Liver (tissue), 9 donors: ENCODE measurements around the gene LCT. TPM values are rescaled to one million over a fixed set of nuclear protein-coding genes. Genes with fewer than 3 reads are reported as not detected.

Experiments used
- DNase-seq: peaks from one replicate; pipeline ENCODE4 v3.0.0-alpha.2; 2017; ENCODE audit warnings: low spot score
- H3K27ac ChIP-seq, 2 donors: one replicate each; pipeline ENCODE4 v1.7.0; 2013; ENCODE audit warnings: inconsistent platforms in 2 of 2, low read length in 2 of 2, control low read depth in 1 of 2, low read depth in 1 of 2, mild to moderate bottlenecking in 1 of 2
- H3K27me3 ChIP-seq, 4 donors: one replicate each; pipeline versions ENCODE4 v1.6.1 to v1.7.0; 2013; ENCODE audit warnings: low read length in 3 of 4, inconsistent platforms in 1 of 4, mild to moderate bottlenecking in 1 of 4, moderate library complexity in 1 of 4; ENCODE audit not compliant: control insufficient read depth in 4 of 4, insufficient read depth in 4 of 4
- H3K36me3 ChIP-seq, 4 donors: one replicate each; pipeline versions ENCODE4 v1.6.1 to v1.7.0; 2013; ENCODE audit warnings: low read length in 3 of 4, mild to moderate bottlenecking in 3 of 4, low read depth in 1 of 4, moderate library complexity in 1 of 4; ENCODE audit not compliant: control insufficient read depth in 4 of 4, insufficient read depth in 3 of 4
- H3K4me1 ChIP-seq, 4 donors: one replicate each; pipeline versions ENCODE4 v1.6.1 to v1.7.0; 2013; ENCODE audit warnings: low read length in 3 of 4, mild to moderate bottlenecking in 3 of 4, moderate library complexity in 1 of 4; ENCODE audit not compliant: control insufficient read depth in 4 of 4, insufficient read depth in 4 of 4
- H3K4me3 ChIP-seq, 3 donors: one replicate each; pipeline versions ENCODE4 v1.6.1 to v1.7.0; 2013; ENCODE audit warnings: low read length in 3 of 3, control low read depth in 1 of 3, low read depth in 1 of 3, mild to moderate bottlenecking in 1 of 3
- H3K9ac ChIP-seq, 2 donors: one replicate each; pipeline ENCODE4 v1.7.0; 2013; ENCODE audit warnings: low read length in 2 of 2, mild to moderate bottlenecking in 2 of 2, moderate library complexity in 2 of 2, control low read depth in 1 of 2, low read depth in 1 of 2
- H3K9me3 ChIP-seq, 4 donors: one replicate each; pipeline versions ENCODE4 v1.6.1 to v1.7.0; 2013; ENCODE audit warnings: low read length in 3 of 4; ENCODE audit not compliant: control insufficient read depth in 4 of 4
- ATF3 ChIP-seq: IDR thresholded peaks from 2 replicates; pipeline ENCODE4 v1.6.1; 2016; ENCODE audit warnings: antibody characterized with exemption
- EGR1 ChIP-seq, 2 donors: IDR thresholded peaks; 2 replicates each; pipeline ENCODE4 v1.6.1; 2016 to 2018; ENCODE audit warnings: antibody characterized with exemption in 2 of 2, low read depth in 2 of 2
- FOXA1 ChIP-seq: IDR thresholded peaks from 2 replicates; pipeline ENCODE4 v1.6.1; 2016; ENCODE audit warnings: antibody characterized with exemption
- FOXA2 ChIP-seq: IDR thresholded peaks from 2 replicates; pipeline ENCODE4 v1.6.1; 2016; ENCODE audit warnings: antibody characterized with exemption
- GABPA ChIP-seq, 2 donors: IDR thresholded peaks in 1 of 2; conservative IDR thresholded peaks in 1 of 2; 2 replicates each; pipeline ENCODE4 v1.6.1; 2016; ENCODE audit warnings: antibody characterized with exemption in 2 of 2, mild to moderate bottlenecking in 1 of 2, moderate library complexity in 1 of 2
- HNF4G ChIP-seq: IDR thresholded peaks from 2 replicates; pipeline ENCODE4 v1.6.1; 2016; ENCODE audit warnings: antibody characterized with exemption
- JUND ChIP-seq, 2 donors: IDR thresholded peaks; 2 replicates each; pipeline ENCODE4 v1.6.1; 2016; ENCODE audit warnings: antibody characterized with exemption in 2 of 2
- NR2F2 ChIP-seq: IDR thresholded peaks from 2 replicates; pipeline ENCODE4 v1.6.1; 2016; ENCODE audit warnings: antibody characterized with exemption
- SP1 ChIP-seq: IDR thresholded peaks from 2 replicates; pipeline ENCODE4 v1.6.1; 2018; ENCODE audit warnings: antibody characterized with exemption, mild to moderate bottlenecking
- TAF1 ChIP-seq: conservative IDR thresholded peaks from 2 replicates; pipeline ENCODE4 v1.6.1; 2016; ENCODE audit warnings: antibody characterized with exemption, mild to moderate bottlenecking
- ZBTB33 ChIP-seq: IDR thresholded peaks from 2 replicates; pipeline ENCODE4 v1.6.1; 2016; ENCODE audit warnings: antibody characterized with exemption
- WGBS: extraction: QIAGEN DNeasy Blood & Tissue Kit; methylation state at CpG from one replicate; pipeline ENCODE4 v1.1.7; 2013; 5-methylcytosine and 5-hydroxymethylcytosine counted together
- polyA plus RNA-seq, 2 donors: library from polyadenylated mRNA; stranded (reverse) in 1 of 2; unstranded in 1 of 2; fragments of 200-250 nt in 1 of 2; fragments of >200 nt in 1 of 2; fragmentation: Nextera tagmentation in 1 of 2; extraction: Ambion mirVana in 1 of 2; gene quantifications; one replicate each; pipeline versions ENCODE4 v1.2.1 to v1.2.3, GENCODE V29; 2013 to 2015
- total RNA-seq, 2 donors: library from RNA; depleted of rRNA; stranded (reverse); fragments of >200 nt; gene quantifications; one replicate each; pipeline ENCODE4 v1.2.3, GENCODE V29; 2014
- TF ChIP-seq, protein P1 (sequence below): fragments of 150-350 bp; IDR thresholded peaks from 2 replicates; pipeline ENCODE4 v1.5.1; 2017; ENCODE audit warnings: improper control_type of control experiment, low read depth, low read length; ENCODE audit not compliant: missing input control
- donor health status: healthy.
- donor health status: healthy.
- donor health status: healthy.
- donor health status: healthy.
- donor health status: healthy.

LCT gene
- total and polyA plus RNA-seq, 4 donors: not detected

DNA sequence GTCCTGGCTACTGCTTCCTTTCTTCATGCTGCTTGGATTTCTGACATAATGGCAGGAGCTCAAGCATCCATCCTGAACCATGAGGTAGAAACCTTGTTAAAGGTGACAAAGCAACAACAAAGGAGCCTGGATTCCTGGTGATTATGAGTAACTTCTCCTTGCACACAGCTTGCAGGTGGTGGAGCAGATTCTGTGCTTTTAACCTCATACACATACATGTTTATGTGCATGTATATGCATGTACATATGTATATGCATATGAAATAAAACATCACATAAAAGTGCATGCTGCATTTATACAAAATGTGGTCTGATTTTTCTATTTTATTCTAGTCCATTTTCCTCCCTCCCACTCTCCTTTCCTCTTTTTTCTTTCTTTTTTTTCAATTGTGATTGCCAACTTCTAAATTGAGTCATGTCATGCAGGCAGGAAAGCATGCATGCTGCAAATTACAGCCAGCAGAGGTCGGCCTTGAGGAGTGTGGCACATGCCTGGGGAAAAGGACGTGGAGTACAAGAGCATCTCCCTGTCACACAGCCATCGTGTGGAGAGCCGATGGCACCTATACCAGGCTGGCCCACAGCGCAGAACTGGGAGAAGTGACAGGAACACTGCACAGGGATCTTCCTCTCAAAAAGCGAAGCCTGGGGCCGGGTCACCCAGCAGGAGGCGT lies 17.9 kb downstream of the LCT start:
- H3K9me3 ChIP-seq: peaks cover 0 to 14% (median 2%) of the 10 kb centered on the region in 4 donors
- no peaks in the 10 kb centered on the region for H3K36me3 ChIP-seq
- H3K27me3 ChIP-seq: no peaks in the 10 kb centered on the region
- DNase-seq: no peak
- TF ChIP-seq SP1 (no peak), FOXA2 (no peak), HNF4G (no peak), NR2F2 (no peak), FOXA1 (no peak), ATF3 (no peak), EGR1 (IDR thresholded peaks at IDR 0.05; ENCODE audit: low read depth in 2 of 2) (no peak)
- TF ChIP-seq, protein P1, sequence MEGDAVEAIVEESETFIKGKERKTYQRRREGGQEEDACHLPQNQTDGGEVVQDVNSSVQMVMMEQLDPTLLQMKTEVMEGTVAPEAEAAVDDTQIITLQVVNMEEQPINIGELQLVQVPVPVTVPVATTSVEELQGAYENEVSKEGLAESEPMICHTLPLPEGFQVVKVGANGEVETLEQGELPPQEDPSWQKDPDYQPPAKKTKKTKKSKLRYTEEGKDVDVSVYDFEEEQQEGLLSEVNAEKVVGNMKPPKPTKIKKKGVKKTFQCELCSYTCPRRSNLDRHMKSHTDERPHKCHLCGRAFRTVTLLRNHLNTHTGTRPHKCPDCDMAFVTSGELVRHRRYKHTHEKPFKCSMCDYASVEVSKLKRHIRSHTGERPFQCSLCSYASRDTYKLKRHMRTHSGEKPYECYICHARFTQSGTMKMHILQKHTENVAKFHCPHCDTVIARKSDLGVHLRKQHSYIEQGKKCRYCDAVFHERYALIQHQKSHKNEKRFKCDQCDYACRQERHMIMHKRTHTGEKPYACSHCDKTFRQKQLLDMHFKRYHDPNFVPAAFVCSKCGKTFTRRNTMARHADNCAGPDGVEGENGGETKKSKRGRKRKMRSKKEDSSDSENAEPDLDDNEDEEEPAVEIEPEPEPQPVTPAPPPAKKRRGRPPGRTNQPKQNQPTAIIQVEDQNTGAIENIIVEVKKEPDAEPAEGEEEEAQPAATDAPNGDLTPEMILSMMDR: no peak
- no peaks in the 10 kb centered on the region for H3K4me1 ChIP-seq
- WGBS: 81% methylated on average over 8 of the region's 8 CpGs
- no peak overlapping the region for H3K9ac ChIP-seq
- no peak overlapping the region for H3K4me3 ChIP-seq
- no peak overlapping the region for H3K27ac ChIP-seq

DNA sequence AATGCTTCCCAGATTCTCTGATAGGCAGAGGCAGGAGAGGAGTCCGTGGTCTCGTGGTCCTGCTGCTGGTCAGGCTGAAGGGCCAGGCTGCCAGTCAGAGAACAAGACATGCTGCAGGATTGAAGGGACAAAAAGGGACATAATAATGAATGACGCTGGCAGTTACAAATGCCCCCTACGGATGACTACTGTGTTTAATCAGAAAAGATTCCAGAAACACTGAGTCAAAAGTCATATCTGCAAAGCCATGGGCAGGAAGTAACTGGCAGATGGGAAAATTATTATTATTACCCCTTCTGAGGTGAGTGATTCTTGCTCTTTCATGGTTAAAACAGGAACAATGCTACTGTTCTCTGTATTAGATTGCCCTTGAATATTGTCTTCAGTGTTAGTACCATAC lies 19.0 kb downstream of the LCT start:
- H3K27me3 ChIP-seq: no peaks in the 10 kb centered on the region
- no peak overlapping the region for H3K4me3 ChIP-seq
- no peak overlapping the region for H3K9ac ChIP-seq
- DNase-seq: no peak
- TF ChIP-seq GABPA (IDR thresholded peaks at IDR 0.05 in 1 of 2, conservative IDR thresholded peaks at IDR 0.05 in 1 of 2) (no peak), FOXA2 (no peak)
- peaks cover 0 to 8% (median under 1%) of the 10 kb centered on the region in 4 donors for H3K9me3 ChIP-seq
- H3K4me1 ChIP-seq: no peaks in the 10 kb centered on the region
- H3K27ac ChIP-seq: no peak overlapping the region
- H3K36me3 ChIP-seq: no peaks in the 10 kb centered on the region
- WGBS: 87% methylated on average over 4 of the region's 4 CpGs

- Histone ChIP-seq H3K36me3 (no peaks in the 10 kb centered on the region), H3K4me3 (no peak overlapping the region), H3K9me3 (peaks cover 0 to 4% (median 0%) of the 10 kb centered on the region in 4 donors), H3K27me3 (no peaks in the 10 kb centered on the region), H3K9ac (no peak overlapping the region), H3K27ac (no peak overlapping the region), H3K4me1 (no peaks in the 10 kb centered on the region)
- WGBS: 89% methylated on average over 18 of the region's 18 CpGs
- DNase-seq: no peak
- no peak for TF ChIP-seq TAF1
- TF ChIP-seq NR2F2: no peak
- no peak for TF ChIP-seq ZBTB33
- no peak for TF ChIP-seq JUND (IDR thresholded peaks at IDR 0.05)
Measured at GRCh38 chr2:135817466-135817865, 19.5 kb downstream of the LCT start.
